HepG2 (cell line): ENCODE measurements around the gene C1QTNF1. TPM values are rescaled to one million over a fixed set of nuclear protein-coding genes. Genes with fewer than 3 reads are reported as not detected.
A peak's percentile ranks its signal among the peaks of the same experiment; 100 is the strongest.

Source experiments
- ARNT ChIP-seq: fragments of 450-650 bp; IDR thresholded peaks from 2 replicates; pipeline ENCODE4 v1.6.1; 2017
- CBFB ChIP-seq: sonication (generic); formaldehyde crosslinking; IDR thresholded peaks from 2 replicates; pipeline ENCODE4 v1.4.0; 2020; ENCODE audit warnings: missing genetic modification reagents
- CHCHD3 ChIP-seq: sonication (generic); formaldehyde crosslinking; IDR thresholded peaks from 2 replicates; pipeline ENCODE4 v1.8.0; 2022; ENCODE audit warnings: mild to moderate bottlenecking, missing genetic modification reagents, moderate library complexity
- DZIP1 ChIP-seq: sonication (generic); formaldehyde crosslinking; IDR thresholded peaks from 2 replicates; pipeline ENCODE4 v1.5.0; 2020; ENCODE audit warnings: mild to moderate bottlenecking, missing genetic modification reagents
- MED1 ChIP-seq: sonication (generic); formaldehyde crosslinking; IDR thresholded peaks from 2 replicates; pipeline ENCODE4 v1.4.0; 2020; ENCODE audit warnings: missing genetic modification reagents
- NFKBIZ ChIP-seq: IDR thresholded peaks from 2 replicates; pipeline ENCODE4 v1.6.1; 2018; ENCODE audit warnings: missing genetic modification reagents, missing compliant biosample characterization
- NR2F6 ChIP-seq, 2 experiments: IDR thresholded peaks; 2 replicates each; pipeline ENCODE4 v1.6.1; 2016; ENCODE audit warnings: antibody characterized with exemption in 1 of 2, mild to moderate bottlenecking in 1 of 2
- RBFOX2 ChIP-seq: fragments of 200-400 bp; formaldehyde crosslinking; IDR thresholded peaks from 2 replicates; pipeline ENCODE4 v1.6.1; 2017; ENCODE audit warnings: low read depth, mild to moderate bottlenecking, low read length
- RBM39 ChIP-seq: fragments of 200-400 bp; formaldehyde crosslinking; IDR thresholded peaks from one replicate; pipeline ENCODE4 v1.6.1; 2018; ENCODE audit warnings: antibody characterized with exemption, mild to moderate bottlenecking, low read depth, low read length; ENCODE audit not compliant: poor library complexity, severe bottlenecking
- TAF15 ChIP-seq: fragments of 200-400 bp; formaldehyde crosslinking; IDR thresholded peaks from one replicate; pipeline ENCODE4 v1.6.1; 2018; ENCODE audit warnings: mild to moderate bottlenecking, low read depth, low read length; ENCODE audit not compliant: poor library complexity, severe bottlenecking
- YEATS4 ChIP-seq: sonication (generic); formaldehyde crosslinking; IDR thresholded peaks from 2 replicates; pipeline ENCODE4 v1.4.0; 2020; ENCODE audit warnings: missing genetic modification reagents, borderline replicate concordance
- ZBTB7B ChIP-seq: sonication (generic); formaldehyde crosslinking; IDR thresholded peaks from 2 replicates; pipeline ENCODE4 v1.4.0; 2020; ENCODE audit warnings: missing genetic modification reagents
- ZFP1 ChIP-seq: IDR thresholded peaks from 2 replicates; pipeline ENCODE4 v1.6.1; 2016
- ZNF280D ChIP-seq: sonication (generic); formaldehyde crosslinking; IDR thresholded peaks from 2 replicates; pipeline ENCODE4 v1.5.1; 2020; ENCODE audit warnings: mild to moderate bottlenecking, missing genetic modification reagents
- ZNF335 ChIP-seq: sonication (generic); formaldehyde crosslinking; IDR thresholded peaks from 2 replicates; pipeline ENCODE4 v1.4.0; 2020; ENCODE audit warnings: missing genetic modification reagents
- ZNF513 ChIP-seq: sonication (generic); formaldehyde crosslinking; conservative IDR thresholded peaks from 2 replicates; pipeline ENCODE4 v1.5.0; 2020; ENCODE audit warnings: missing genetic modification reagents
- ZNF614 ChIP-seq: IDR thresholded peaks from 2 replicates; pipeline ENCODE4 v1.6.1; 2018; ENCODE audit warnings: missing biosample characterization, missing genetic modification reagents, inconsistent platforms, borderline replicate concordance
- polyA plus RNA-seq, 8 experiments: library from polyadenylated mRNA; depleted of rRNA in 3 of 8; stranded (reverse) in 7 of 8; unstranded in 1 of 8; fragments of >200 nt; fragmentation: Illumina TruSeq in 4 of 8; extraction: Trizol in 4 of 8; gene quantifications; 2 replicates each; pipeline versions ENCODE4 v1.2.1 to v1.2.3, GENCODE V29; 2011 to 2016; ENCODE audit warnings: low read depth in 4 of 8, missing spikeins in 1 of 8, mixed read lengths in 1 of 8; ENCODE audit not compliant: insufficient read depth in 1 of 8
- total RNA-seq, 5 experiments: library from RNA; depleted of rRNA; stranded (reverse); fragments of >200 nt; fragmentation: Illumina TruSeq; extraction: Trizol; gene quantifications; 2 replicates each; pipeline ENCODE4 v1.2.3, GENCODE V29; 2016; ENCODE audit warnings: low read depth in 1 of 5
- TF ChIP-seq, protein P1 (sequence below): sonication (generic); formaldehyde crosslinking; IDR thresholded peaks from 2 replicates; pipeline ENCODE4 v1.5.1; 2020; ENCODE audit warnings: missing genetic modification reagents, mild to moderate bottlenecking, borderline replicate concordance

The C1QTNF1 gene
- total and polyA plus RNA-seq, 2 of the 13 experiments (the other 11 are each of a cell fraction or from before 2014, with no cell fraction given) = 0.18 to 0.86 TPM

- TF ChIP-seq CBFB (CRISPR knock-in tag) (no peak), NFKBIZ (no peak), RBM39 (peak; percentile 57), ZBTB7B (CRISPR knock-in tag) (no peak), ZFP1 (no peak), ZNF614 (no peak), ARNT (no peak), NR2F6 (IDR thresholded peaks at IDR 0.05) (no peak), NR2F6 (CRISPR knock-in tag; IDR thresholded peaks at IDR 0.05) (no peak), CHCHD3 (CRISPR knock-in tag) (no peak), YEATS4 (CRISPR knock-in tag) (no peak), ZNF513 (CRISPR knock-in tag) (no peak), RBFOX2 (peak; percentile 83), ZNF280D (CRISPR knock-in tag) (no peak), MED1 (CRISPR knock-in tag) (no peak), DZIP1 (CRISPR knock-in tag) (no peak), TAF15 (no peak), ZNF335 (CRISPR knock-in tag) (no peak)
- TF ChIP-seq, protein P1, sequence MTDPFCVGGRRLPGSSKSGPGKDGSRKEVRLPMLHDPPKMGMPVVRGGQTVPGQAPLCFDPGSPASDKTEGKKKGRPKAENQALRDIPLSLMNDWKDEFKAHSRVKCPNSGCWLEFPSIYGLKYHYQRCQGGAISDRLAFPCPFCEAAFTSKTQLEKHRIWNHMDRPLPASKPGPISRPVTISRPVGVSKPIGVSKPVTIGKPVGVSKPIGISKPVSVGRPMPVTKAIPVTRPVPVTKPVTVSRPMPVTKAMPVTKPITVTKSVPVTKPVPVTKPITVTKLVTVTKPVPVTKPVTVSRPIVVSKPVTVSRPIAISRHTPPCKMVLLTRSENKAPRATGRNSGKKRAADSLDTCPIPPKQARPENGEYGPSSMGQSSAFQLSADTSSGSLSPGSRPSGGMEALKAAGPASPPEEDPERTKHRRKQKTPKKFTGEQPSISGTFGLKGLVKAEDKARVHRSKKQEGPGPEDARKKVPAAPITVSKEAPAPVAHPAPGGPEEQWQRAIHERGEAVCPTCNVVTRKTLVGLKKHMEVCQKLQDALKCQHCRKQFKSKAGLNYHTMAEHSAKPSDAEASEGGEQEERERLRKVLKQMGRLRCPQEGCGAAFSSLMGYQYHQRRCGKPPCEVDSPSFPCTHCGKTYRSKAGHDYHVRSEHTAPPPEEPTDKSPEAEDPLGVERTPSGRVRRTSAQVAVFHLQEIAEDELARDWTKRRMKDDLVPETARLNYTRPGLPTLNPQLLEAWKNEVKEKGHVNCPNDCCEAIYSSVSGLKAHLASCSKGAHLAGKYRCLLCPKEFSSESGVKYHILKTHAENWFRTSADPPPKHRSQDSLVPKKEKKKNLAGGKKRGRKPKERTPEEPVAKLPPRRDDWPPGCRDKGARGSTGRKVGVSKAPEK (CRISPR knock-in tag) = no peak
These were observed at the start of gene C1QTNF1 (continued) for GRCh38 chr17:79023886-79024771.
